ENCODE data around the gene KCTD14. TPM values are rescaled to one million over a fixed set of nuclear protein-coding genes. Genes with fewer than 3 reads are reported as not detected.
A peak's percentile ranks its signal among the peaks of the same experiment; 100 is the strongest.

Gene KCTD14
- total and polyA plus RNA-seq, 11 donors = 0.15 to 1.7 (median 0.46) TPM; not detected in 5

GRCh38 chr11:77999446-78000030 lies 23.5 kb downstream of the KCTD14 start:
- no peaks in the 10 kb centered on the region for H3K9me3 ChIP-seq
- H3K4me3 ChIP-seq = no peak overlapping the region
- intact Hi-C loops (cut with DNase I) = loop anchor here (5.0 to 10.0 kb wide), 7 partner anchors 43 to 565 kb away; partner anchors contain the start of genes AAMDC (in 6 of the 10), RSF1 (in 6 of the 10), KCTD21 (in 1 of the 10) and USP35 (in 1 of the 10)
- DNase-seq = no peak
- H3K36me3 ChIP-seq = no peaks in the 10 kb centered on the region
- 96 to 100% (median 98%) methylated on average over 1 of the region's 1 CpG for WGBS, 4 donors
- H3K4me1 ChIP-seq = peaks cover 0 to 8% (median 5%) of the 10 kb centered on the region in 12 donors
- no peak for ATAC-seq
- no peak overlapping the region for H3K27ac ChIP-seq
- peaks cover 0 to 5% (median 0%) of the 10 kb centered on the region in 9 donors for H3K27me3 ChIP-seq
- TF ChIP-seq POLR2A (IDR thresholded peaks at IDR 0.05) (no peak), CTCF (IDR thresholded peaks at IDR 0.05) (no peak)

- 0 to 1% (median 1%) methylated on average over 36 to 47 of the region's 47 CpGs for WGBS, 4 donors
- DNase-seq (peak; percentile 99 to 100 (median 99)), ATAC-seq (peak; percentile 99)
- Histone ChIP-seq H3K9me3 (no peaks in the 10 kb centered on the region), H3K4me3 (peak within 1 kb of the TSS; percentile 35 to 91 (median 72)), H3K36me3 (peaks cover 0 to 18% (median 11%) of the 10 kb centered on the region in 9 donors), H3K27me3 (no peaks in the 10 kb centered on the region), H3K4me1 (peaks cover 0 to 27% (median 17%) of the 10 kb centered on the region in 12 donors), H3K27ac (peak within 1 kb of the TSS in 11 of 12 donors; percentile 73 to 92 (median 84))
- TF ChIP-seq POLR2A (IDR thresholded peaks at IDR 0.05) (peak; percentile 11 to 59), CTCF (IDR thresholded peaks at IDR 0.05) (no peak)
- intact Hi-C loops (cut with DNase I) = loop anchor here (1.0 to 10.0 kb wide), 8 partner anchors 50 to 570 kb away; partner anchors contain the start of genes AAMDC (in 8 of the 10), RSF1 (in 8 of the 10), KCTD21 (in 1 of the 10) and USP35 (in 1 of the 10)
Measured at GRCh38 chr11:77994434-77995362, 28.4 kb downstream of the KCTD14 start, which contains the start of gene INTS4. INTS4 (minus strand) TSS chr11:77994668; CDS start chr11:77994643, 25 bp downstream.

DNA sequence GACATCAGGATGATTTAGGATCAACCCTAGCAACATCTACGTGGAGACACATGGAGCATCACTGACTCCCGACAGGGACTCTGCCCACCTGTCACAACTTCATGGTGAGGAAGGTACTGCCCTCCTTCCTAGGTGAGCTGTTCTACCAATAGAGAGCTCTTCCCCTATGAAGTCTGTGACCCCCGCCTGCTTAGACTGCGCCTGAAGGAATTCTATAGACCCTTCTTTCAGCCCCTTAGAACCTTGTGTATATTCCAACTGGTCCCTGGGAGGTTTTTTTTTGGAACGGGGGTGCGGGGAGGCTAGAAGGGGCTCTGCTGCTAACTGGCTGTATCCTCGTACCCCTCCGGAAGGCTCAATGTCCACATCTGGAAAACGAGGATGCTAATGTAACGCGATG lies 29.2 kb downstream of the KCTD14 start:
- Histone ChIP-seq H3K27ac (peak overlapping the region in 8 of 12 donors; percentile 73 to 92 (median 86)), H3K9me3 (no peaks in the 10 kb centered on the region), H3K27me3 (no peaks in the 10 kb centered on the region), H3K36me3 (peaks cover 0 to 26% (median 17%) of the 10 kb centered on the region in 9 donors), H3K4me1 (peaks cover 0 to 27% (median 17%) of the 10 kb centered on the region in 12 donors), H3K4me3 (peak overlapping the region; percentile 35 to 91 (median 72))
- 6 to 8% (median 6%) methylated on average over 11 of the region's 11 CpGs for WGBS, 4 donors
- no peak for ATAC-seq
- intact Hi-C loops (cut with DNase I) = loop anchor here in 8 of 10 donors (5.0 to 10.0 kb wide), 4 partner anchors 51 to 571 kb away; partner anchors contain the start of genes AAMDC (in 6 of the 8) and RSF1 (in 6 of the 8)
- no peak for DNase-seq
- no peak for TF ChIP-seq POLR2A (IDR thresholded peaks at IDR 0.05)
- no peak for TF ChIP-seq CTCF (IDR thresholded peaks at IDR 0.05)
